OCI-LY1 (cell line): ENCODE results near the gene MTUS2.

Experiments used
- CTCF ChIP-seq: fragments of 200-600 bp; sonication (generic), shearing (Covaris generic); IDR thresholded peaks from 2 replicates; pipeline ENCODE4 v1.5.1; 2017; ENCODE audit warnings: mild to moderate bottlenecking, antibody characterized with exemption, low read length, moderate library complexity, mixed read lengths
- EZH2 ChIP-seq: fragments of 200-600 bp; sonication (generic), shearing (Covaris generic); IDR thresholded peaks from 2 replicates; pipeline ENCODE4 v1.8.0; 2017; ENCODE audit warnings: borderline replicate concordance, mixed run types, mild to moderate bottlenecking, antibody characterized with exemption, low read length, moderate library complexity, mixed read lengths

GRCh38 chr13:29472332-29472961, 652.3 kb downstream of the MTUS2 start:
- peak; percentile 99 for TF ChIP-seq CTCF
- TF ChIP-seq EZH2: no peak
